HEK293 (cell line): ENCODE results near the gene PPRC1.

ENCODE experiments used
- CTCF ChIA-PET: fragments of 350-600 bp; formaldehyde crosslinking; extraction: SDS; loops from one replicate; lab custom pipeline; 2021; ENCODE audit warnings: antibody characterized with exemption; lab: Yijun Ruan, JAX
- POLR2A ChIA-PET: fragments of 300-600 bp; formaldehyde crosslinking; extraction: SDS; loops from one replicate; lab custom pipeline; 2020; ENCODE audit warnings: antibody characterized with exemption, inconsistent platforms; lab: Yijun Ruan, JAX
- H3K27ac ChIP-seq: fragments of 200-500 bp; sonication (Bioruptor generic); 2 replicates; pipeline ENCODE4 v1.5.1; 2014; ENCODE audit warnings: low read depth, low read length, control low read depth, inconsistent platforms; ENCODE audit errors: extremely low read depth
- H3K36me3 ChIP-seq, 2 experiments: fragments of 200-500 bp in 1 of 2; sonication (Bioruptor generic) in 1 of 2; 1 replicate in 1 of 2; 2 replicates in 1 of 2; pipeline ENCODE4 v1.5.1; 2014 to 2017; ENCODE audit warnings: inconsistent platforms in 2 of 2, low read length in 2 of 2; ENCODE audit not compliant: control insufficient read depth in 2 of 2, insufficient read depth in 1 of 2
- H3K4me1 ChIP-seq: fragments of 200-500 bp; sonication (Bioruptor generic); 2 replicates; pipeline ENCODE4 v1.5.1; 2014; ENCODE audit warnings: mild to moderate bottlenecking, low read length, inconsistent platforms; ENCODE audit not compliant: control insufficient read depth, insufficient read depth
- H3K4me3 ChIP-seq: 2 replicates; pipeline ENCODE4 v1.5.1; 2011; ENCODE audit warnings: low read depth, mild to moderate bottlenecking, control low read depth, low read length, moderate library complexity
- H3K9me3 ChIP-seq: fragments of 200-500 bp; sonication (Bioruptor generic); 2 replicates; pipeline ENCODE4 v1.5.1; 2014; ENCODE audit warnings: low read depth, low read length, inconsistent platforms; ENCODE audit not compliant: control insufficient read depth, insufficient read depth
- BCL11A ChIP-seq: fragments of 450-650 bp; formaldehyde crosslinking; IDR thresholded peaks from 2 replicates; pipeline ENCODE4 v1.5.1; 2016; ENCODE audit warnings: low read depth, missing biosample characterization, missing genetic modification characterization
- GLIS1 ChIP-seq: fragments of 450-650 bp; formaldehyde crosslinking; IDR thresholded peaks from 2 replicates; pipeline ENCODE4 v1.5.1; 2016; ENCODE audit warnings: missing biosample characterization, missing genetic modification characterization
- KLF8 ChIP-seq: fragments of 450-650 bp; formaldehyde crosslinking; IDR thresholded peaks from 2 replicates; pipeline ENCODE4 v1.5.1; 2016; ENCODE audit warnings: missing biosample characterization, missing genetic modification characterization
- MEIS1 ChIP-seq: sonication (generic); formaldehyde crosslinking; IDR thresholded peaks from 2 replicates; pipeline ENCODE4 v1.8.1; 2022; ENCODE audit warnings: missing genetic modification reagents, mild to moderate bottlenecking, borderline replicate concordance
- SCRT2 ChIP-seq: fragments of 450-650 bp; formaldehyde crosslinking; IDR thresholded peaks from 2 replicates; pipeline ENCODE4 v1.5.1; 2016; ENCODE audit warnings: missing biosample characterization, missing genetic modification characterization
- SP2 ChIP-seq: fragments of 450-650 bp; formaldehyde crosslinking; IDR thresholded peaks from 2 replicates; pipeline ENCODE4 v1.5.1; 2016; ENCODE audit warnings: missing biosample characterization, missing genetic modification characterization
- SP7 ChIP-seq: fragments of 450-650 bp; formaldehyde crosslinking; IDR thresholded peaks from 2 replicates; pipeline ENCODE4 v1.5.1; 2016; ENCODE audit warnings: missing biosample characterization, missing genetic modification characterization
- TCF7L2 ChIP-seq: IDR thresholded peaks from 2 replicates; pipeline ENCODE4 v1.6.1; 2011; ENCODE audit warnings: low read depth, mild to moderate bottlenecking, inconsistent platforms, low read length, moderate library complexity, borderline replicate concordance
- TRIM28 ChIP-seq: IDR thresholded peaks from 2 replicates; pipeline ENCODE4 v1.6.1; 2011; ENCODE audit warnings: low read length, control low read depth, borderline replicate concordance
- WT1 ChIP-seq: fragments of 450-650 bp; formaldehyde crosslinking; IDR thresholded peaks from 2 replicates; pipeline ENCODE4 v1.5.1; 2016; ENCODE audit warnings: missing biosample characterization, missing genetic modification characterization
- YY2 ChIP-seq: fragments of 450-650 bp; formaldehyde crosslinking; IDR thresholded peaks from 2 replicates; pipeline ENCODE4 v1.5.1; 2016; ENCODE audit warnings: missing biosample characterization, missing genetic modification characterization
- ZBTB6 ChIP-seq: fragments of 450-650 bp; formaldehyde crosslinking; IDR thresholded peaks from 2 replicates; pipeline ENCODE4 v1.5.1; 2017; ENCODE audit warnings: missing biosample characterization, missing genetic modification characterization
- ZBTB8A ChIP-seq: fragments of 450-650 bp; formaldehyde crosslinking; IDR thresholded peaks from 2 replicates; pipeline ENCODE4 v1.5.1; 2016; ENCODE audit warnings: missing biosample characterization, missing genetic modification characterization
- ZNF157 ChIP-seq: fragments of 450-650 bp; formaldehyde crosslinking; IDR thresholded peaks from 2 replicates; pipeline ENCODE4 v1.5.1; 2016; ENCODE audit warnings: missing biosample characterization, missing genetic modification characterization
- ZNF18 ChIP-seq: fragments of 450-650 bp; formaldehyde crosslinking; IDR thresholded peaks from 2 replicates; pipeline ENCODE4 v1.5.1; 2016; ENCODE audit warnings: missing biosample characterization, missing genetic modification characterization
- ZNF19 ChIP-seq: fragments of 450-650 bp; formaldehyde crosslinking; IDR thresholded peaks from 2 replicates; pipeline ENCODE4; 2016; ENCODE audit warnings: missing biosample characterization, missing genetic modification characterization, low read depth
- ZNF426 ChIP-seq: fragments of 450-650 bp; formaldehyde crosslinking; IDR thresholded peaks from 2 replicates; pipeline ENCODE4 v1.5.1; 2017; ENCODE audit warnings: missing biosample characterization, missing genetic modification characterization, mild to moderate bottlenecking, inconsistent platforms, moderate library complexity
- ZNF48 ChIP-seq: fragments of 450-650 bp; formaldehyde crosslinking; IDR thresholded peaks from 2 replicates; pipeline ENCODE4 v1.5.1; 2016; ENCODE audit warnings: missing biosample characterization, missing genetic modification characterization
- ZNF558 ChIP-seq: fragments of 450-650 bp; formaldehyde crosslinking; IDR thresholded peaks from 2 replicates; pipeline ENCODE4 v1.5.1; 2016; ENCODE audit warnings: missing biosample characterization, missing genetic modification characterization
- ZNF560 ChIP-seq: fragments of 450-650 bp; formaldehyde crosslinking; IDR thresholded peaks from 2 replicates; pipeline ENCODE4 v1.5.1; 2017; ENCODE audit warnings: missing biosample characterization, missing genetic modification characterization, borderline replicate concordance
- ZNF571 ChIP-seq: fragments of 450-650 bp; formaldehyde crosslinking; IDR thresholded peaks from 2 replicates; pipeline ENCODE4 v1.5.0; 2017; ENCODE audit warnings: missing biosample characterization, missing genetic modification characterization
- ZNF596 ChIP-seq: fragments of 450-650 bp; IDR thresholded peaks from 2 replicates; pipeline ENCODE4 v1.5.0; 2018; ENCODE audit warnings: missing biosample characterization, mild to moderate bottlenecking, missing genetic modification characterization, moderate library complexity
- ZNF664 ChIP-seq: fragments of 450-650 bp; formaldehyde crosslinking; IDR thresholded peaks from 2 replicates; pipeline ENCODE4 v1.5.1; 2016; ENCODE audit warnings: missing biosample characterization, missing genetic modification characterization
- ZNF837 ChIP-seq: fragments of 450-650 bp; formaldehyde crosslinking; IDR thresholded peaks from 2 replicates; pipeline ENCODE4 v1.5.1; 2016; ENCODE audit warnings: missing biosample characterization, missing genetic modification characterization
- ZXDB ChIP-seq: fragments of 450-650 bp; formaldehyde crosslinking; IDR thresholded peaks from 2 replicates; pipeline ENCODE4 v1.5.1; 2016; ENCODE audit warnings: missing biosample characterization, missing genetic modification characterization
- TF ChIP-seq, protein P1 (sequence below): fragments of 450-650 bp; formaldehyde crosslinking; IDR thresholded peaks from 2 replicates; pipeline ENCODE4 v1.5.1; 2016; ENCODE audit warnings: missing biosample characterization, missing genetic modification characterization
- TF ChIP-seq, protein P2 (sequence below): fragments of 450-650 bp; formaldehyde crosslinking; IDR thresholded peaks from 2 replicates; pipeline ENCODE4 v1.5.1; 2016; ENCODE audit warnings: missing biosample characterization, missing genetic modification characterization
- TF ChIP-seq, protein P3 (sequence below): fragments of 450-650 bp; formaldehyde crosslinking; IDR thresholded peaks from 2 replicates; pipeline ENCODE4 v1.5.1; 2016; ENCODE audit warnings: missing biosample characterization, missing genetic modification characterization, borderline replicate concordance
- TF ChIP-seq, protein P4 (sequence below): fragments of 450-650 bp; formaldehyde crosslinking; IDR thresholded peaks from 2 replicates; pipeline ENCODE4 v1.5.1; 2016; ENCODE audit warnings: missing biosample characterization, missing genetic modification characterization

The PPRC1 gene

GRCh38 chr10:102132563-102133372, at the start of gene PPRC1:
Gene PPRC1 (plus strand): TSS chr10:102133040. CDS start chr10:102133069, 29 bp downstream.
- H3K27ac ChIP-seq = peak within 1 kb of the TSS; percentile 99
- CTCF ChIA-PET = interaction anchor here (0.7 to 2.0 kb wide), 10 partner anchors 10 to 267 kb away, joined by 3 to 10 read pairs (median 4); no protein-coding TSS in a partner anchor
- TF ChIP-seq ZNF426 (tag by site-specific recombination) (no peak), ZNF560 (no peak), ZNF558 (tag by site-specific recombination) (0 out of 2 replicates have a peak, but pooled peaks have one; percentile 30), SCRT2 (tag by site-specific recombination) (peak; percentile 84), TRIM28 (peak; percentile 94), TCF7L2 (no peak), ZNF19 (no peak), ZNF596 (tag by site-specific recombination) (no peak), WT1 (tag by site-specific recombination) (peak; percentile 20; the same call in 1 of the 2 replicates), ZBTB6 (tag by site-specific recombination) (no peak), ZNF18 (tag by site-specific recombination) (0 out of 2 replicates have a peak, but pooled peaks have one; percentile 14), SP7 (tag by site-specific recombination) (peak; percentile 48), SP2 (tag by site-specific recombination) (peak; percentile 46), ZNF664 (tag by site-specific recombination) (no peak), MEIS1 (no peak), YY2 (tag by site-specific recombination) (peak; percentile 94), ZBTB8A (no peak), KLF8 (tag by site-specific recombination) (peak; percentile 30; the same call in 1 of the 2 replicates), ZNF157 (tag by site-specific recombination) (0 out of 2 replicates have a peak, but pooled peaks have one; percentile 41), BCL11A (tag by site-specific recombination) (peak; percentile 19; the same call in 1 of the 2 replicates), ZNF837 (tag by site-specific recombination) (peak; percentile 84; the same call in 1 of the 2 replicates), ZXDB (tag by site-specific recombination) (peak; percentile 97), GLIS1 (peak; percentile 88), ZNF571 (tag by site-specific recombination) (no peak), ZNF48 (tag by site-specific recombination) (no peak)
- TF ChIP-seq, protein P1, sequence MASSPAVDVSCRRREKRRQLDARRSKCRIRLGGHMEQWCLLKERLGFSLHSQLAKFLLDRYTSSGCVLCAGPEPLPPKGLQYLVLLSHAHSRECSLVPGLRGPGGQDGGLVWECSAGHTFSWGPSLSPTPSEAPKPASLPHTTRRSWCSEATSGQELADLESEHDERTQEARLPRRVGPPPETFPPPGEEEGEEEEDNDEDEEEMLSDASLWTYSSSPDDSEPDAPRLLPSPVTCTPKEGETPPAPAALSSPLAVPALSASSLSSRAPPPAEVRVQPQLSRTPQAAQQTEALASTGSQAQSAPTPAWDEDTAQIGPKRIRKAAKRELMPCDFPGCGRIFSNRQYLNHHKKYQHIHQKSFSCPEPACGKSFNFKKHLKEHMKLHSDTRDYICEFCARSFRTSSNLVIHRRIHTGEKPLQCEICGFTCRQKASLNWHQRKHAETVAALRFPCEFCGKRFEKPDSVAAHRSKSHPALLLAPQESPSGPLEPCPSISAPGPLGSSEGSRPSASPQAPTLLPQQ (tag by site-specific recombination) = peak; percentile 94
- TF ChIP-seq, protein P2, sequence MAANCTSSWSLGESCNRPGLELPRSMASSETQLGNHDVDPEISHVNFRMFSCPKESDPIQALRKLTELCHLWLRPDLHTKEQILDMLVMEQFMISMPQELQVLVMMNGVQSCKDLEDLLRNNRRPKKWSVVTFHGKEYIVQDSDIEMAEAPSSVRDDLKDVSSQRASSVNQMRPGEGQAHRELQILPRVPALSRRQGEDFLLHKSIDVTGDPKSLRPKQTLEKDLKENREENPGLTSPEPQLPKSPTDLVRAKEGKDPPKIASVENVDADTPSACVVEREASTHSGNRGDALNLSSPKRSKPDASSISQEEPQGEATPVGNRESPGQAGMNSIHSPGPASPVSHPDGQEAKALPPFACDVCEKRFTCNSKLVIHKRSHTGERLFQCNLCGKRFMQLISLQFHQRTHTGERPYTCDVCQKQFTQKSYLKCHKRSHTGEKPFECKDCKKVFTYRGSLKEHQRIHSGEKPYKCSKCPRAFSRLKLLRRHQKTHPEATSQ = peak; percentile 34; the same call in 1 of the 2 replicates
- TF ChIP-seq, protein P3, sequence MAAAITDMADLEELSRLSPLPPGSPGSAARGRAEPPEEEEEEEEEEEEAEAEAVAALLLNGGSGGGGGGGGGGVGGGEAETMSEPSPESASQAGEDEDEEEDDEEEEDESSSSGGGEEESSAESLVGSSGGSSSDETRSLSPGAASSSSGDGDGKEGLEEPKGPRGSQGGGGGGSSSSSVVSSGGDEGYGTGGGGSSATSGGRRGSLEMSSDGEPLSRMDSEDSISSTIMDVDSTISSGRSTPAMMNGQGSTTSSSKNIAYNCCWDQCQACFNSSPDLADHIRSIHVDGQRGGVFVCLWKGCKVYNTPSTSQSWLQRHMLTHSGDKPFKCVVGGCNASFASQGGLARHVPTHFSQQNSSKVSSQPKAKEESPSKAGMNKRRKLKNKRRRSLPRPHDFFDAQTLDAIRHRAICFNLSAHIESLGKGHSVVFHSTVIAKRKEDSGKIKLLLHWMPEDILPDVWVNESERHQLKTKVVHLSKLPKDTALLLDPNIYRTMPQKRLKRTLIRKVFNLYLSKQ (tag by site-specific recombination) = no peak
- TF ChIP-seq, protein P4, sequence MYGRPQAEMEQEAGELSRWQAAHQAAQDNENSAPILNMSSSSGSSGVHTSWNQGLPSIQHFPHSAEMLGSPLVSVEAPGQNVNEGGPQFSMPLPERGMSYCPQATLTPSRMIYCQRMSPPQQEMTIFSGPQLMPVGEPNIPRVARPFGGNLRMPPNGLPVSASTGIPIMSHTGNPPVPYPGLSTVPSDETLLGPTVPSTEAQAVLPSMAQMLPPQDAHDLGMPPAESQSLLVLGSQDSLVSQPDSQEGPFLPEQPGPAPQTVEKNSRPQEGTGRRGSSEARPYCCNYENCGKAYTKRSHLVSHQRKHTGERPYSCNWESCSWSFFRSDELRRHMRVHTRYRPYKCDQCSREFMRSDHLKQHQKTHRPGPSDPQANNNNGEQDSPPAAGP (tag by site-specific recombination) = no peak; the same call in 1 of the 2 replicates

More at GRCh38 chr10:102132563-102133372, at the start of gene PPRC1:
- POLR2A ChIA-PET = interaction anchor here (0.6 to 1.8 kb wide), 5 partner anchors 9 to 262 kb away, joined by 3 to 9 read pairs (median 4); partner anchors contain the start of gene NOLC1
- Histone ChIP-seq H3K9me3 (no peaks in the 10 kb centered on the region), H3K36me3 (peaks cover 0 to 8% of the 10 kb centered on the region in 2 experiments; a peak in 2 of 3 replicates), H3K4me1 (peaks cover 22% of the 10 kb centered on the region), H3K4me3 (peak within 1 kb of the TSS; percentile 93)
